SIG-M5 treated with dmso at 0.1 percent for 504 hours (cell line): Measurements from ENCODE around the gene WNT11.

ENCODE experiments used
- DNase-seq: peaks from one replicate; lab custom pipeline; 2025; ENCODE audit not compliant: unreplicated experiment; lab: John Stamatoyannopoulos, UW

WNT11 gene

GRCh38 chr11:76238551-76238950, 32.2 kb upstream of the WNT11 start:
- DNase-seq = no peak

- no peak for DNase-seq
Measured at GRCh38 chr11:76237914-76238313, 31.6 kb upstream of the WNT11 start.

- no peak for DNase-seq
Measured at GRCh38 chr11:76237000-76237649, 30.8 kb upstream of the WNT11 start.

- peak; percentile 48 for DNase-seq
Measured at GRCh38 chr11:76236092-76236999, 30.0 kb upstream of the WNT11 start.

GRCh38 chr11:76235233-76236091, 29.2 kb upstream of the WNT11 start:
- peak; percentile 94 for DNase-seq

- peak; percentile 69 for DNase-seq
Measured at GRCh38 chr11:76234416-76235232, 28.3 kb upstream of the WNT11 start.

- peak; percentile 48 for DNase-seq
Measured at GRCh38 chr11:76234021-76234415, 27.7 kb upstream of the WNT11 start.

- DNase-seq = no peak
Measured at GRCh38 chr11:76233196-76233921, 27.1 kb upstream of the WNT11 start.

GRCh38 chr11:76232026-76232665, 25.8 kb upstream of the WNT11 start:
- DNase-seq = no peak

- DNase-seq = no peak
Measured at GRCh38 chr11:76231121-76231738, 24.9 kb upstream of the WNT11 start.

GRCh38 chr11:76230392-76230791, 24.1 kb upstream of the WNT11 start:
- no peak for DNase-seq

GRCh38 chr11:76229690-76230240, 23.5 kb upstream of the WNT11 start:
- no peak for DNase-seq

GRCh38 chr11:76228875-76229149, 22.5 kb upstream of the WNT11 start:
- no peak for DNase-seq

- no peak for DNase-seq
Measured at GRCh38 chr11:76228071-76228874, 22.0 kb upstream of the WNT11 start.

- peak; percentile 52 for DNase-seq
Measured at GRCh38 chr11:76226626-76227025, 20.3 kb upstream of the WNT11 start.

- DNase-seq = no peak
Measured at GRCh38 chr11:76225122-76225611, 18.9 kb upstream of the WNT11 start.

- DNase-seq = no peak
Measured at GRCh38 chr11:76224461-76225121, 18.3 kb upstream of the WNT11 start.
